Tongue (tissue), 2 donors: ENCODE results near the gene MLF2. TPM values are rescaled to one million over a fixed set of nuclear protein-coding genes. Genes with fewer than 3 reads are reported as not detected.
A peak's percentile ranks its signal among the peaks of the same experiment; 100 is the strongest.
"Not testable (repeated sequence)": the region's sequence is repeated elsewhere in the genome, so short reads cannot be mapped to it uniquely, and the experiment has no call there.

ENCODE experiments used
- DNase-seq: peaks from one replicate; pipeline ENCODE4 v3.0.0-alpha.2; 2015
- total RNA-seq: library from RNA; depleted of rRNA; stranded (reverse); fragments of >200 nt; gene quantifications from one replicate; pipeline ENCODE4 v1.2.3, GENCODE V29; 2014

Gene MLF2
- total RNA-seq, 1 donor from 2014 or later, result 103 TPM

- no peak for DNase-seq
Observed at GRCh38 chr12:6765048-6765633, 12.2 kb upstream of the MLF2 start.

DNA sequence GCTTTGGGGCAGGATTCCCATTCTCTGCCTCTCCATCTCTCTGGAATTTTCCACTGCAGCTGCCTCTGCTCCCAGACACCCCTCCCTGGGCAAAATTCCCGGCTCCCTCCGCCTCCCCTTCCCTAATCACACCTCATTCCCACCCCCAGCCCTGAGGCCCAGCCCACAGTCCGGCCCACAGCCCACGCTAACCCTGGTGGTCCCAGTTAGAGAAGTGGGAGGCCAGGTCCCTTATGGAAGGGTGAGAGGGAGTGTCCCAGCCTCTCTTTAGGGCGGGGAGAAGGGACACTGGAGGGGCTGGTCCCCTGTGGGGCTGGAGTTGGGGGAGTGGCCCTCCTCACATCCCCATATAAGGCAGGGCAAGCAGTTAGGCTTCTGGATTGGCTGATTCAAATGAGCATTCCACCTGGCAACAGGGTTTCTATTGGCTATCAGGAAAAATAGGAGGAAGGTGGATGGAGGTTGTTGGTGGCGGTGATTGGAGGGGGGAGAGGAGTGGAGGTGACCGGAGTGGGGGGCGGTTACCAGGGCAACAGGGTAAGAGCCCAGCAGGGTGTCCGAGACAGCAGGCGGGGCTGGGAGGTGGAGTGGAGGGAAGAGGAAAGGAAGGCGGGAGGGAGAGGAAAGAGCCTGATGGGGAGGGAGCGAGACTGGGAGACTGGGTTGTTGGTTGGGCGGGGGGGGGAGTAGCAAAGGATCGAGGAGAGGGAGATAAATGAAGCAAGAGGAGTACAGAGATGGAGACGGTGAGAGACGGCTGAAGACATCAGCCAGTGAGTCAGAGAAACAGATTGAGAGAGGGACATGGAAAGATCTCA, 11.3 kb upstream of the MLF2 start:
- DNase-seq, result peak; percentile 99

GRCh38 chr12:6763380-6763779, 10.4 kb upstream of the MLF2 start:
- DNase-seq, result no peak

GRCh38 chr12:6759741-6760140, 6.8 kb upstream of the MLF2 start:
- no peak for DNase-seq

DNA sequence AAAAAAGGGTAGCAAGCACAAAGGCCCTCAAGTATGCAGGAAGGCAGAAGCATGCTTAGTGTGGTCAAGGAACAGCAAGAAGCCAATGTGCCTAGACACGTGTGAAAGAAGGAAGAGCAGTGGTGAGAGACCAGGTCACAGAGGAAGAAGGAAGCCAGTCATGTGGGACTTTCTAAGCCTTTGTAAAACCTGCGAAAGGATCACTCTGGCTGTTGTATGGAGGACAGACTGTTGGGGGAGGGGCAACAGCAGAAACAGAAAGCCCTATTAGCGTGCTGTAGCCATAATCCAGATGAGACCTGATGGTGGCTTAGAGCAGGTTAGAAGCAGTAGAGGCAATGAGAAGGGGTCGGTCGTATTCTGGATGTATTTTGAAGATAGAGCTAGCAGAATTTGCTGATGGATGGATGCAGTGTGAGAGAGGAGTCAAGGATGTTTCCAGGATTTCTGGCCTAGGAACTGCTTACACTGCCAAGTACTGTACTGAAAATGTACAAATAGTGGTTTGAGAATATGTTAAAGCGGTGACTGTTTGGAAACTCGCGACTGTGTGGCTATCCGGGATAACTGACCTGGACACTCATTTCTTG, 5.7 kb upstream of the MLF2 start:
- DNase-seq, result no peak

DNA sequence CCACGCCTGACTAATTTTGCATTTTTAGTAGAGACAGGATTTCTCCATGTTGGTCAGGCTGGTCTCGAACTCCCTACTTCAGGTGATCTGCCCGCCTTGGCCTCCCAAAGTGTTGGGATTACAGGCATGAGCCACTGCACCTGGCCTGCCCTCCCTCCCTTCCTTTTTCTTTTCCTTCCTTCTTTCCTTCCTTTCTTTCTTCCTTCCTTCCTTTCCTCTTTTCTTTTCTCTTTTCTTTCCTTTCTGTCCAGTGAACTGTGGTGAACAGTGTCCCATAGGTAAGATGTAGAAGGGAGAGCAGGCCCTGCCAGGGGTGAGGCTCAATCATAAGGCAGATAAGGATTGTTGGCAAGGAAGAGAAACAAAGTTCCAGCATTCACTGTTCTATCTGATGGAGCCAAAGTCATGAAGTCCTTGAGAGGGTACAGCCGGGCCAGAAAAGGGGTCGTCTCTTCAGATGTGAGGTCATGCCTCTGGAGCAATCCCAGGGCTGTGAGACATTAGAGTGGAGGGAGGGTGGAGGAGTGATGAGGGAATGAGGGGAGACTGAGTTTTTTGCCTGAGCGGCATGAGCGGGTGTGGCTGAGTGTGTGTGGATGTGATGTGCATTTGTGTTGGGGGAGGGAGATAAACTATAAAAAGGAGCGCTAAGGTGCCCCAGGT, 4.2 kb upstream of the MLF2 start:
- no peak for DNase-seq

- DNase-seq, result no peak
Observed at GRCh38 chr12:6754411-6754810, 1.5 kb upstream of the MLF2 start.

GRCh38 chr12:6753772-6754356, 923 bp upstream of the MLF2 start:
- no peak for DNase-seq

DNA sequence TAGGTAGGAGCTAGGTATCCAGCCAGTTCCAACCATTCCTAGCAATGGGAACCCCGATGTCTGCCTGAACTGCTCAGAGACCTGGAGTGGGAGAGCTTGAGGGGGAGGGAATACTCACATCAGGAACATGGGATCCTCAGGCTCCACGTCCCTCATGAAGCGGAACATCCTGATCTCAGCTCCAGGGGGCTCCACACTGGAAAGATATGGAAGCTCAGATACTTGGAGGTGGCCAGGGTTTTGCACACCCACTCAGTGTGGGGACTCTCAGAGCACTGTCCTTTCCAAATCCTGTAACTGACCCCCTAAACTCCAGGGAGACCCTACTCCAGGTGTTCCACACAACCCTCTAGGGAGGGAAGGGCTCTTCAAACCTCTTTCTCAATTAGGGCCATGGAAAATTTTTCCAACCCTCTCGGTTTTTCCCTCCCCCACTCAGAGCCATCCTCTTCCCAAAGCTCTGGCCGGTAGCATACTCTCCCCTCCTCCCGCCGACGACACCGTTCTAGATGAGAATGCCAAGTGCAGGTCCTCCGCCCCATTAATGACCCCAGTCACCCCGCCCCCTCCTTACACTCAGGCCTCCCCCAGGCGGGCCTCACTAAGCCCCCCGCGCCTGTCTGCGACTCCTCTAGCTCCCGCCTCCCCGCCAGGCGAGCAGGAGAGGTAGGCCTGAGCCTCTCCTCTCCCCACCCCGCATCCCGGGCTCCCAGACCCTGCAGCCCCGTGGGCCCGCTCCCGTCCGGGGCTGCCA, 597 bp downstream of the MLF2 start:
- peak; percentile 75 for DNase-seq

DNA sequence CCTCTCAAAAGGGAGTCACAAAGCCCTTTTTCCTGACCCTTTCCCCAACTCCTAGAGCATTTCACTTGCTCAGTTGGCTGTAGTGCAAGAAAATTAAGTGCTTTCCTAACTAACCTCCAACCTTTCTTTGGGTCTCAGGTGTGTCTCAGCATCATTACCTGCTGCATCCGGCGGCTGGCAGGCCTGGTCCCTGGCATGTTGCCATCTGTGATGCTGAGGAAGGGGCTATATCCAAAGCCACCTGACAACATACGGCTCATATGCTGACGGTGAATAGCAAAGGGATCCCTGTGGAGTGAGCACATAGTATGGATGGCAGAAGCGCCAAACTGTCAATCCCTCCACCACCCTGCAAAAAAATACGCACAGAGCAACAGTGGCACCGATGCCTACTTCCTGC, 1.2 kb downstream of the MLF2 start:
- DNase-seq, result no peak

GRCh38 chr12:6750506-6750905, 2.4 kb downstream of the MLF2 start:
- no peak for DNase-seq

- no peak for DNase-seq
Observed at GRCh38 chr12:6748761-6749160, 4.2 kb downstream of the MLF2 start.

GRCh38 chr12:6747216-6747615, 5.7 kb downstream of the MLF2 start:
- DNase-seq, result no peak

DNA sequence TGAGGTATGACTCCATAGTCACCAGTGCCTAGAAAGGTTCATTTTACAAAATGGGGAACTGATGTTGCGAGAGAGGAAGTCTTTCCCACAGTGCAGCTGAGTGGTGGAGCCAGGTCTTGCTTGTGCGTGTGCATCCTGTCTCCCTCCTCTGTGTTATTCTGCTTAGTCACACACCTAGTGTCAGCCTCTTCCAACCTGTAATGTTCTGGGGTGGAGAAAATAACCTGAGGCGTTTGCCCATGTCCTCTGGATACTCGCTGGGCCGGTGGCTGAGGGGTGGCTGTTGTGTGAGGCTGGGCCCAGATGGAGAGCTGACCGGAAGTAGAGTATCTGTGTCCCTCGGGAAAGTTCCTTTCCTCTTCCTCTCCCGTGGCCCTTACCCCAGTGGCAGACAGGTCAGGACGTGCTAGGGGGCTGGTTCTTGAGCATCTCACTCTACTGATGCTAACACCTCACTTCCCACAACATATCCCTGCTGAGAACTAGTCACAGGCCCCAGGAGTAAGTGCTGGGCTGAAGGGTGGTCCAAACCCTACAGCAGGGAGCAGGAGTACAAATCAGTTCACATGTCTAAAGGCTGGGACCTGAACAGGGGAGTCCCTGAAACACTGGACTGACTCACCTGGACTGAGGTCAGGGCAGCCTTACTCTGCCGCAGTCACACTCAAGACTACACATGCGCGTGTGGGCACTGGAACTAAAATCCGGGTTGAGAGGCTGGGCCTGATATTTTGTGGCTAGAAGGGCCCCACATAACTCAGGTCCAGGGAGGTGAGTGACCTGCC, 7.0 kb downstream of the MLF2 start:
- DNase-seq, result no peak

DNA sequence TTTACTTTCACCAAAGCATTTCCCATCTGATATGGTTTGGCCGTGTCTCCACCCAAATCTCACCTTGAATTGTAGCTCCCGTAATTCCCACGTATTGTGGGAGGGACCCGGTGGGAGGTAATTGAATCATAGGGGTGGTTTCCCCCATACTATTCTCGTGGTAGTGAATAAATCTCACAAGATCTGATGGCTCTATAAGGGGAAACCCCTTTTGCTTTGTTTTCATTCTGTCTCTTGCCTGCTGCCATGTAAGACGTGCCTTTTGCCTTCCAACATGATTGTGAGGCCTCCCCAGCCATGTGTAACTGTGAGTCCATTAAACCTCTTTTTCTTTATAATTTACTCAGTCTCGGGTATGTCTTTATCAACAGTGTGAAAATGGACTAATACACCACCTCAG, 9.6 kb downstream of the MLF2 start:
- not testable (repeated sequence) for DNase-seq

GRCh38 chr12:6742834-6743233, 10.1 kb downstream of the MLF2 start:
- DNase-seq, result no peak

- not testable (repeated sequence) for DNase-seq
Observed at GRCh38 chr12:6742080-6742479, 10.9 kb downstream of the MLF2 start.

- no peak for DNase-seq
Observed at GRCh38 chr12:6736754-6737153, 16.2 kb downstream of the MLF2 start.

DNA sequence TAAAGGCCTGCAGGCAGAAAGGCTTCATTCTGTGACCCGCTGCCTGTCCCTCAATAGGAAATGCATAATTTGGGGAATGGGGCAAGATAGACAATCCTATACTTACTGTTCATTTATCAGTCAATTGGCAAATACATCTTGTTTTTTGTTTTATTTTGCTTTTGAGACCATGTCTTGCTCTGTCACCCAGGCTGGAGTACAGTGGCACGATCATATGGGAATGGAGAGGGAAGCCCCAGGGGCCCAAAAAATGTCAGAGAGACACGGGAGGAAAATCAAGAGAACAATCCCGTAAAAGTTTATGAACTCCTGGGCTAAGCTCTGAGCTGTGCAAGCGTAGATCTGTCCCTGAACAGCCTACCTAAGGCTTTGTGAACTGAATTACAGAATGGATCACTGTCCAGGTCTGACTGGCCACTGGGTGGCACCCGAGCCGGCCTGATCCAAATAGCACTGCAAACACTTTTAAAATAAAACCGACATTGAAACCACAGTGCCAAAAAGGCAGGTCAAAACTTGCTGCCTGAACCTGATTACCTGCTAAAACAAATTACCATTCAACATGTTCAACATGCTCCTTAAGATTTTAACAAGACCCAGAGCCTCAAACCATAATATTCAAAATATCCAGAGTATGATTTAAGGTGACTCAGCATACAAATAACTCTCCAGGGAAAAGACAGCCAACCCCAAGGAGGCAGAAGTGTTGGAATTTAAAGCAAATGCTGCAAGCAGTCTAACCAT, 17.3 kb downstream of the MLF2 start:
- peak; percentile 78 for DNase-seq
